ENCODE measurements around the gene GNB1L. TPM values are rescaled to one million over a fixed set of nuclear protein-coding genes. Genes with fewer than 3 reads are reported as not detected.
A peak's percentile ranks its signal among the peaks of the same experiment; 100 is the strongest.

The GNB1L gene
- total and polyA plus RNA-seq, 2 of the 13 experiments (the other 11 are each of a cell fraction or from before 2014, with no cell fraction given): 2.5 to 7.4 TPM

GRCh38 chr22:19841641-19842392 is 12.9 kb downstream of the GNB1L start (continued):
- no peak for TF ChIP-seq PPARG (CRISPR knock-in tag; conservative IDR thresholded peaks at IDR 0.05)
- TF ChIP-seq, protein P1, sequence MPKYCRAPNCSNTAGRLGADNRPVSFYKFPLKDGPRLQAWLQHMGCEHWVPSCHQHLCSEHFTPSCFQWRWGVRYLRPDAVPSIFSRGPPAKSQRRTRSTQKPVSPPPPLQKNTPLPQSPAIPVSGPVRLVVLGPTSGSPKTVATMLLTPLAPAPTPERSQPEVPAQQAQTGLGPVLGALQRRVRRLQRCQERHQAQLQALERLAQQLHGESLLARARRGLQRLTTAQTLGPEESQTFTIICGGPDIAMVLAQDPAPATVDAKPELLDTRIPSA (CRISPR knock-in tag; IDR thresholded peaks at IDR 0.05; ENCODE audit: borderline replicate concordance): no peak
- TF ChIP-seq NBN (conservative IDR thresholded peaks at IDR 0.05): no peak

DNA sequence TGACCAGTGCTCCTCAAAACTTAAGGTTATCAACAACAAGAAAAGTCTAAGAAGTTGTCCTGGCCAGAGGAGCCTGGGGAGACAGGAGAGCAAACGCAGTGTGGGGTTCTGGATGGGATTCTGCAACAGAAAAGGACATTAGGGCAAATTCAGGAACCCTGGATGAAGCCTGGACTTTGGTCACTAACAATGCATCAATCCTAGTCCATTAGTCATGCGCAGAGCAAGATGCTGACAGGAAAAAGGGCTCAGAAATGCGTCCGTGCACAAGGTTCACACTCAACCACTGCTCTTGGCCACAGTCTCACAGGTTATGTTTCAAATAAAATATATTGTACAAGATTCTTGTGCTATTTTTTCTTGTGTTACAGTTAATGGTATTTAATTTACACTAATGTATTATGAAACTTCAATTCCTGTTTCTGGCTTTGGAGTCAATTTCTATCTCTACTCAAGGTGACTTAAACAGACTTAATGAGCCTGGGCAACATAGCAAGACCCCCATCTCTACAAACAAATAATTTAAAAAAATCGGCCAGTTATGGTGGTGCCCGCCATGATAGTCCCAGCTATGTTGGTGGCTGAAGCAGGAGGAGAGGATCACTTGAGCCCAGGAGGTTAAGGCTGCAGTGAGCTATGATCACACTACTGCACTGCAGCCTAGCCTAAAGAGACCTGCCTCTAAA is 13.6 kb downstream of the GNB1L start:
- peak; percentile 97 for FAIRE-seq
- in situ Hi-C loops (cut with HindIII; ENCODE audit: extremely low pct_ligation_motif_present, low pct_unique_long_range_greater_than_20kb): no loop called here
- TF ChIP-seq NR2F6 (IDR thresholded peaks at IDR 0.05): 0 out of 2 replicates have a peak, but pooled peaks have one; percentile 26
- TF ChIP-seq NR2F6 (CRISPR knock-in tag; IDR thresholded peaks at IDR 0.05): no peak
- peak in 1 of 2 experiments; percentile 34; a peak in 1 of 4 replicates for TF ChIP-seq EP300 (IDR thresholded peaks at IDR 0.05; ENCODE audit: low read depth in 2 of 2, low read length in 2 of 2)
- TF ChIP-seq EP300 (CRISPR knock-in tag; IDR thresholded peaks at IDR 0.05; ENCODE audit: borderline replicate concordance): no peak
- peak; percentile 57; the same call in 1 of the 2 replicates for TF ChIP-seq HDAC2 (CRISPR knock-in tag; IDR thresholded peaks at IDR 0.05)
- peak; percentile 56; the same call in 1 of the 2 replicates for TF ChIP-seq ZNF644 (CRISPR knock-in tag; IDR thresholded peaks at IDR 0.05; ENCODE audit: low read depth)
- 0 out of 2 replicates have a peak, but pooled peaks have one; percentile 28 for TF ChIP-seq PITX1 (CRISPR knock-in tag; IDR thresholded peaks at IDR 0.05)
- TF ChIP-seq HNRNPLL (IDR thresholded peaks at IDR 0.05; ENCODE audit: low read depth, low read length, poor library complexity, severe bottlenecking): no peak
- peak; percentile 32; the same call in 1 of the 2 replicates for TF ChIP-seq MED1 (CRISPR knock-in tag; IDR thresholded peaks at IDR 0.05)
- TF ChIP-seq LCORL (IDR thresholded peaks at IDR 0.05): no peak
- TF ChIP-seq LCORL (CRISPR knock-in tag; IDR thresholded peaks at IDR 0.05): peak; percentile 45; the same call in 1 of the 2 replicates
- TF ChIP-seq SALL1 (CRISPR knock-in tag; IDR thresholded peaks at IDR 0.05): peak; percentile 36; the same call in 1 of the 2 replicates
- TF ChIP-seq POLR2AphosphoS2 (IDR thresholded peaks at IDR 0.05; ENCODE audit: low read depth, low read length): no peak
- 0 out of 2 replicates have a peak, but pooled peaks have one; percentile 26 for TF ChIP-seq ATF3 (CRISPR knock-in tag; IDR thresholded peaks at IDR 0.05)
- peak; percentile 40; the same call in 1 of the 2 replicates for TF ChIP-seq ESRRA (CRISPR knock-in tag; IDR thresholded peaks at IDR 0.05; ENCODE audit: low read depth)
- TF ChIP-seq ELF3 (CRISPR knock-in tag; IDR thresholded peaks at IDR 0.05): peak; percentile 41; the same call in 1 of the 2 replicates
- no peak for TF ChIP-seq TOPORS (CRISPR knock-in tag; IDR thresholded peaks at IDR 0.05)
- 0 out of 2 replicates have a peak, but pooled peaks have one; percentile 25 for TF ChIP-seq ISL2 (CRISPR knock-in tag; IDR thresholded peaks at IDR 0.05)
- TF ChIP-seq FOXM1 (CRISPR knock-in tag; IDR thresholded peaks at IDR 0.05): no peak
- TF ChIP-seq HMG20B (CRISPR knock-in tag; conservative IDR thresholded peaks at IDR 0.05): no peak
- no peak for TF ChIP-seq ZNF556 (CRISPR knock-in tag; IDR thresholded peaks at IDR 0.05; ENCODE audit: borderline replicate concordance)
- TF ChIP-seq POLR2A (IDR thresholded peaks at IDR 0.05; ENCODE audit: insufficient read depth in 1 of 2, low read depth in 2 of 2, low read length in 2 of 2): 0 out of 4 replicates have a peak, but pooled peaks of 1 of the 2 experiments have one; percentile 30

More for the DNA sequence above, 13.6 kb downstream of the GNB1L start:
- Histone ChIP-seq H3K79me2 (ENCODE audit: insufficient read depth, low read length) (no peaks in the 10 kb centered on the region), H3K4me2 (ENCODE audit: low read depth, low read length) (peak overlapping the region; percentile 72), H3K27ac (ENCODE audit: extremely low read length, insufficient read depth, low read length) (peak overlapping the region; percentile 62), H2AFZ (ENCODE audit: low read length) (no peak overlapping the region), H3K4me3 (replicated peaks in 1 of 3; ENCODE audit: insufficient read depth in 1 of 3, low read depth in 2 of 3, low read length in 3 of 3) (peak overlapping the region in 1 of 3 experiments; percentile 25; a peak in 2 of 6 replicates), H3K27me3 (ENCODE audit: control insufficient read depth in 1 of 2, insufficient read depth in 2 of 2, low read length in 2 of 2) (no peaks in the 10 kb centered on the region), H3K36me3 (replicated peaks in 1 of 2; ENCODE audit: control insufficient read depth in 1 of 2, insufficient read depth in 2 of 2, low read length in 2 of 2) (no peaks in the 10 kb centered on the region), H4K20me1 (ENCODE audit: insufficient read depth, low read length) (no peaks in the 10 kb centered on the region), H3K4me1 (ENCODE audit: insufficient read depth, low read length) (peaks cover 28% of the 10 kb centered on the region), H3K9ac (ENCODE audit: insufficient read depth, low read depth, low read length) (peak overlapping the region; percentile 16; the same call in 1 of the 2 replicates), H3K9me3 (ENCODE audit: low read length) (no peaks in the 10 kb centered on the region)
- no TSS peak for BruUV-seq (replicated peaks)
- DNase-seq (ENCODE audit: low spot score) (peak; percentile 86), ATAC-seq (peak; percentile 71)
- CTCF ChIA-PET (ENCODE audit: low intra/inter-chr PET ratio, low total read pairs): no interaction called here
- WGBS (ENCODE audit: low lambda C conversion rate): 11% methylated on average over 5 of the region's 6 CpGs
- intact Hi-C loops (cut with micrococcal nuclease; ENCODE audit: unreplicated experiment): loop anchor here (1.0 kb wide), 1 partner anchor 17 kb away; no protein-coding TSS in a partner anchor
- POLR2A ChIA-PET: interaction anchor here (0.6 to 1.6 kb wide), 5 partner anchors 13 to 58 kb away, joined by 3 to 6 read pairs (median 4); partner anchors contain the start of genes GNB1L and RTL10

Data from HepG2 (cell line).